Upper lobe of right lung (tissue), 1 donor: ENCODE measurements around the gene CACNG8. TPM values are rescaled to one million over a fixed set of nuclear protein-coding genes. Genes with fewer than 3 reads are reported as not detected.
A peak's percentile ranks its signal among the peaks of the same experiment; 100 is the strongest.

Experiments used
- ATAC-seq: fragments of 200-7000 bp; cut with Tn5 transposase; one replicate; pipeline ENCODE4 v1.9.1; 2020; ENCODE audit warnings: mild to moderate bottlenecking, moderate library complexity
- DNase-seq: peaks from one replicate; pipeline ENCODE4 v3.0.0-alpha.2; 2020
- H3K27ac ChIP-seq: fragments of 200-600 bp; one replicate; pipeline ENCODE4 v1.8.0; 2022
- H3K27me3 ChIP-seq: fragments of 200-600 bp; one replicate; pipeline ENCODE4 v1.8.0; 2022; ENCODE audit warnings: mild to moderate bottlenecking
- H3K36me3 ChIP-seq: fragments of 200-600 bp; one replicate; pipeline ENCODE4 v1.8.0; 2022
- H3K4me1 ChIP-seq: fragments of 200-600 bp; one replicate; pipeline ENCODE4 v1.8.0; 2022
- H3K4me3 ChIP-seq: fragments of 200-600 bp; one replicate; pipeline ENCODE4 v1.8.0; 2022; ENCODE audit warnings: mild to moderate bottlenecking
- H3K9me3 ChIP-seq: fragments of 200-600 bp; one replicate; pipeline ENCODE4 v1.8.0; 2022
- CTCF ChIP-seq: fragments of 200-600 bp; IDR thresholded peaks from one replicate; pipeline ENCODE4 v1.8.0; 2022; ENCODE audit warnings: antibody characterized with exemption
- intact Hi-C: fragments of 100-400 bp; cut with DNase I; formaldehyde crosslinking; loops from one replicate; pipeline ENCODE4 v1.11.0; 2022
- total RNA-seq: library from RNA; stranded (reverse); fragmentation: NEBNext Ultra II Directional; extraction: Animal tissue kit (Norgen Biotek cat#: 25700); gene quantifications from one replicate; pipeline ENCODE4 v1.2.1, GENCODE V29; 2021
- donor health status: DM: no; HTN: yes; CAD: no; lungs with severe emphysema.

CACNG8 gene
- total RNA-seq, 1 donor from 2014 or later, result 0.12 TPM

DNA sequence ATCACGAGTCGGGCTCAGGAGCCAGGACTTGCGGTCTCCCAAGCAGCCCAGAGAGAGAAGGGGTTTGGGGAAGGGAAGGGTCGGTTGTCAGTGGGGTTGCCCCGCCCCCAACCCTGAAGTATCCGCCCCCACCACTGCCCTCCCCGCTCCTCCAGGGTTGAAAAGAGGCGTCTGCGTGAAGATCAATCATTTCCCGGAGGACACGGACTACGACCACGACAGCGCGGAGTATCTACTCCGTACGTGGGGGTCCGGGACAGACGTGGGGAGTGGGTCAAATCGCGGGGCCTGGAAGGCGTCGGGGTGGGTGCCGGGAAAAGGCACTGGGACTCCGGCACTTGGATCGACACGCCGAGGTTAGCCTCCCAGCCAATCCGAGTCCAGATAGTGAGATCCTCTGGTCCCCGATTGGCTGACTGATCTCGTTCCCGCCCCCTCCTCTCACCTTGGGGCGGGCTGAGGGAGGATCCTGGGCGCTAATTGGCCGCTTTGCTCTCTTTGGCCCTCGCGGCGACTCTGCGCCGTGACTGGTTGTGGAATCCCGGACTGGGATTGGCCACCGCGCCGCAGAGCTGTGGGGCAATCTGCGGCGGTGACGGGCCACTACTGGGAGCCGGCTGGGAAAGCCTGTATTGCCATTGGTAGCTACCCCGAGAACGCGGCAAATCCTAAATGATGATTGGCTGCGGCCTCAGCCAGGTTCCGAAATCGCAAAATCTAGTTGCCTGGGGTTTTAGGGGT, 15.4 kb downstream of the CACNG8 start:
- ATAC-seq (peak; percentile 37), DNase-seq (no peak)
- H3K36me3 ChIP-seq, result no peaks in the 10 kb centered on the region
- peaks cover 53% of the 10 kb centered on the region for H3K27me3 ChIP-seq
- no peak overlapping the region for H3K27ac ChIP-seq
- peak overlapping the region; percentile 26 for H3K4me3 ChIP-seq
- H3K9me3 ChIP-seq, result no peaks in the 10 kb centered on the region
- no peak for TF ChIP-seq CTCF
- H3K4me1 ChIP-seq, result peaks cover 13% of the 10 kb centered on the region
- intact Hi-C loops, result no loop called here

GRCh38 chr19:53978975-53979801, 16.5 kb downstream of the CACNG8 start:
- Histone ChIP-seq H3K4me3 (peak overlapping the region; percentile 38), H3K9me3 (no peaks in the 10 kb centered on the region), H3K4me1 (peaks cover 13% of the 10 kb centered on the region), H3K27me3 (peaks cover 59% of the 10 kb centered on the region), H3K27ac (no peak overlapping the region), H3K36me3 (no peaks in the 10 kb centered on the region)
- no peak for TF ChIP-seq CTCF
- no peak for ATAC-seq
- intact Hi-C loops, result no loop called here
- DNase-seq, result no peak

DNA sequence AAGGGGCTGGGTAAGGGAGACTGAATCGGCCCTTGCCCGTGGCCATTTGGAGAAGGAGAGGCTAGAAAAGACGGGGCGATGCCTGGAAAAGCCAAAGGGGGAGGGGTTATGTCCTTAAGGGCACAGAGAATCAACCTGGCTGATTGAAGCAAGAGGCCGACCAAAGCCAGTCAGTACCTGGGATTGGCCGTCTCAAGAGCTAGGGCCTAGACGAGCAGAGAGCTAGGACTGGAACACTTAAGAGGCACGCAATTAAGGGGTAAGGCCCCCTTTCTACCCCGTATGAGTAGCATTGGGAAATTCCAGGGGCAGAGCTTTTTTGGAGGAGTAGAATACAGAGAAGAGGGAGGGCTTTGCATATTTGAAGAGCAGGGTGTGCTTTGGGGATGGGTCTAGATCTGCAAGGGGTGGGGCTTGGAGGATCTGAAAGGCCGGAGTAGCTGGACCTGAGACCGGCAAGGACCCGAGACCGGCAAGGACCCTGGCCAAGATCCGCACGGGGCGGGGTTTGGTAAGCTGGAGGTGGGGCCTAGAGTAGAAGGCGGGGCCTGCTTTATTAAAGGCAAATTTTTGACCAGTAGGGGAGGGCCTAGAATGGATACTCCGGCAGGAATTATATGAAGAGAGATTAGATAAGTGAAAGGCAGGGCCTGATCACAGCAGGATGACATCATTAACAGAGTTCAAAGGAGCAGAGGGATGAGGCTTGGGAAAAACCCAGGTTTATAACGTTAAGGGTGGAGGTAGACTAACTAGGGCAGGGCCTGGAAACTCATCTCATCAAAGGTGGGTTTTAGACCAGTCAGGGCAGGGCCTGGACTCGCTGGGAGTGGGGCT, 18.0 kb downstream of the CACNG8 start:
- DNase-seq (no peak), ATAC-seq (no peak)
- peaks cover 13% of the 10 kb centered on the region for H3K4me1 ChIP-seq
- H3K36me3 ChIP-seq, result no peaks in the 10 kb centered on the region
- TF ChIP-seq CTCF, result no peak
- H3K27ac ChIP-seq, result no peak overlapping the region
- H3K27me3 ChIP-seq, result peaks cover 59% of the 10 kb centered on the region
- H3K9me3 ChIP-seq, result no peaks in the 10 kb centered on the region
- H3K4me3 ChIP-seq, result peak overlapping the region; percentile 38
- intact Hi-C loops, result no loop called here

DNA sequence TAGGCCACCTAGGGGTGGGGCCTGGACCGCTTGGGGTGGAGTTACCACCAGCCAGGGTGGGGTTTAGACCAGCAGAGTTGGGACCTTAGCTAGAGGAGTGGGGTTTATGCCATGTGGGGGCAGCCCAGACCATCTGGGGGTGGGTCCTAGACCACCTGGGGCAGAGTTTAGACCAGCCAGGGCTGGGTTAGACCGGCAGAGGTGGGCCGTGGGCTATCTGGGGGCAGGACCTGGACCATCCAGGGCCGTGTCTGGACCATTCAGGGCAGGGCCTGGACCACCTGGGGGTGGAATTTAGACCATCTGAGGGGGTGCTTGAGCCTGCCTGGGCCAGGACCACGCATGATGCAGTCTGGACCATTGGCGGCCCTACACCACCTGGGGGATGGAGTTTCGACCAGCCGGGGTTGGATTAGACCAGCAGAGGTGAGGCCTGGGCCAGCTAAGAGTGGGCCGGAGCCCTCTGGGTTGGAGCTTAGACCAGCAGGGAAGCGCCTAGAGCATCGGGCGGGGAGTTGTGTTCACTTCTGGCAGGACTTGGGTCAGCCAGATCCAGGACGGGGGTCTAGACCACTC, 18.7 kb downstream of the CACNG8 start:
- Histone ChIP-seq H3K36me3 (no peaks in the 10 kb centered on the region), H3K27me3 (peaks cover 53% of the 10 kb centered on the region), H3K4me1 (peaks cover 13% of the 10 kb centered on the region), H3K9me3 (no peaks in the 10 kb centered on the region), H3K4me3 (no peak overlapping the region), H3K27ac (no peak overlapping the region)
- no peak for DNase-seq
- no peak for ATAC-seq
- intact Hi-C loops, result no loop called here
- TF ChIP-seq CTCF, result no peak

- no peak for DNase-seq
- Histone ChIP-seq H3K4me3 (peak overlapping the region; percentile 28), H3K27me3 (peaks cover 48% of the 10 kb centered on the region), H3K36me3 (no peaks in the 10 kb centered on the region), H3K4me1 (peaks cover 13% of the 10 kb centered on the region), H3K9me3 (no peaks in the 10 kb centered on the region), H3K27ac (no peak overlapping the region)
- ATAC-seq, result no peak
- intact Hi-C loops, result no loop called here
- no peak for TF ChIP-seq CTCF
Observed at GRCh38 chr19:53982001-53982451, 19.3 kb downstream of the CACNG8 start.
